HPDE6-E6E7 (cell line): ENCODE data around the gene NDUFAF2.
A peak's percentile ranks its signal among the peaks of the same experiment; 100 is the strongest.
"Not testable (repeated sequence)": the region's sequence is repeated elsewhere in the genome, so short reads cannot be mapped to it uniquely, and the experiment has no call there.

Experiments used
- DNase-seq: peaks from one replicate; pipeline ENCODE4 v3.0.0; 2011; ENCODE audit warnings: missing footprints; ENCODE audit errors: extremely low spot score

NDUFAF2 gene

GRCh38 chr5:60944904-60945812 is at the start of gene NDUFAF2, which contains the start of gene ERCC8:
Gene NDUFAF2, plus strand, starts transcription at chr5:60945205. Its CDS starts 51 bp downstream, at chr5:60945256.
Gene ERCC8, minus strand, starts transcription at chr5:60945070. Its CDS starts 62 bp downstream, at chr5:60945008.
- peak; percentile 93 for DNase-seq

- DNase-seq: no peak
These were observed 48.0 kb upstream of the NDUFAF2 start for GRCh38 chr5:60896991-60897390.

- DNase-seq: no peak
These were observed 41.6 kb upstream of the NDUFAF2 start for GRCh38 chr5:60903356-60903755.

- no peak for DNase-seq
These were observed 28.4 kb upstream of the NDUFAF2 start for GRCh38 chr5:60916646-60917045.

GRCh38 chr5:60918466-60918865 is 26.5 kb upstream of the NDUFAF2 start:
- DNase-seq: no peak

GRCh38 chr5:60927450-60927849 is 17.6 kb upstream of the NDUFAF2 start:
- DNase-seq: no peak

- no peak for DNase-seq
These were observed 16.0 kb upstream of the NDUFAF2 start for GRCh38 chr5:60929024-60929423.

GRCh38 chr5:60943624-60944023 is 1.4 kb upstream of the NDUFAF2 start:
- no peak for DNase-seq

GRCh38 chr5:60945813-60946187 is 795 bp downstream of the NDUFAF2 start:
- DNase-seq: no peak

GRCh38 chr5:60948738-60949137 is 3.7 kb downstream of the NDUFAF2 start:
- no peak for DNase-seq

- no peak for DNase-seq
These were observed 10.2 kb downstream of the NDUFAF2 start for GRCh38 chr5:60955239-60955638.

GRCh38 chr5:60958088-60958487 is 13.1 kb downstream of the NDUFAF2 start:
- DNase-seq: no peak

- DNase-seq: no peak
These were observed 13.7 kb downstream of the NDUFAF2 start for GRCh38 chr5:60958712-60959111.

- no peak for DNase-seq
These were observed 14.2 kb downstream of the NDUFAF2 start for GRCh38 chr5:60959156-60959555.

GRCh38 chr5:60960591-60960990 is 15.6 kb downstream of the NDUFAF2 start:
- DNase-seq: no peak

GRCh38 chr5:60961685-60962084 is 16.7 kb downstream of the NDUFAF2 start:
- no peak for DNase-seq

- no peak for DNase-seq
These were observed 27.2 kb downstream of the NDUFAF2 start for GRCh38 chr5:60972231-60972630.

- DNase-seq: no peak
These were observed 33.1 kb downstream of the NDUFAF2 start for GRCh38 chr5:60977956-60978737.

- no peak for DNase-seq
These were observed 34.0 kb downstream of the NDUFAF2 start for GRCh38 chr5:60978968-60979367.

GRCh38 chr5:60980511-60980910 is 35.5 kb downstream of the NDUFAF2 start:
- DNase-seq: no peak

GRCh38 chr5:60982127-60982526 is 37.1 kb downstream of the NDUFAF2 start:
- not testable (repeated sequence) for DNase-seq

GRCh38 chr5:60989790-60990189 is 44.8 kb downstream of the NDUFAF2 start:
- no peak for DNase-seq

- no peak for DNase-seq
These were observed 47.9 kb downstream of the NDUFAF2 start for GRCh38 chr5:60992871-60993270.
